ENCODE measurements around the gene HECW1. TPM values are rescaled to one million over a fixed set of nuclear protein-coding genes. Genes with fewer than 3 reads are reported as not detected.
"Not testable (repeated sequence)": the region's sequence is repeated elsewhere in the genome, so short reads cannot be mapped to it uniquely, and the experiment has no call there.

Gene HECW1
- total and polyA plus RNA-seq, 11 donors = 0.23 TPM; not detected in 10

GRCh38 chr7:43482679-43483252 lies 370.3 kb downstream of the HECW1 start:
- intact Hi-C loops (cut with DNase I) = no loop called here
- Histone ChIP-seq H3K27ac (no peak overlapping the region), H3K27me3 (no peaks in the 10 kb centered on the region), H3K9me3 (no peaks in the 10 kb centered on the region), H3K4me3 (no peak overlapping the region), H3K36me3 (no peaks in the 10 kb centered on the region), H3K4me1 (peaks cover 0 to 12% (median 0%) of the 10 kb centered on the region in 12 donors)
- ATAC-seq (no peak), DNase-seq (no peak)
- no peak for TF ChIP-seq POLR2A (IDR thresholded peaks at IDR 0.05)
- WGBS, 4 donors = 89 to 93% (median 91%) methylated on average over 5 of the region's 5 CpGs

GRCh38 chr7:43484678-43485395 lies 372.4 kb downstream of the HECW1 start:
- no peaks in the 10 kb centered on the region for H3K27me3 ChIP-seq
- H3K27ac ChIP-seq = peak overlapping the region in 2 of 12 donors; percentile 33 to 38
- 30 to 43% (median 36%) methylated on average over 6 of the region's 6 CpGs for WGBS, 4 donors
- intact Hi-C loops (cut with DNase I) = no loop called here
- ATAC-seq (peak in 3 of 4 donors; percentile 32 to 81 (median 71)), DNase-seq (no peak)
- no peaks in the 10 kb centered on the region for H3K36me3 ChIP-seq
- TF ChIP-seq POLR2A (IDR thresholded peaks at IDR 0.05) (no peak), CTCF (IDR thresholded peaks at IDR 0.05) (no peak)
- no peak overlapping the region for H3K4me3 ChIP-seq
- H3K9me3 ChIP-seq = no peaks in the 10 kb centered on the region
- peaks cover 0 to 22% (median 11%) of the 10 kb centered on the region in 12 donors for H3K4me1 ChIP-seq

- Histone ChIP-seq H3K9me3 (no peaks in the 10 kb centered on the region), H3K27me3 (no peaks in the 10 kb centered on the region), H3K4me3 (no peak overlapping the region), H3K36me3 (no peaks in the 10 kb centered on the region), H3K4me1 (peaks cover 0 to 27% (median 14%) of the 10 kb centered on the region in 12 donors), H3K27ac (no peak overlapping the region)
- intact Hi-C loops (cut with DNase I) = no loop called here
- ATAC-seq (no peak), DNase-seq (no peak)
- WGBS, 4 donors = 94 to 98% (median 98%) methylated on average over 2 of the region's 2 CpGs
- TF ChIP-seq POLR2A (IDR thresholded peaks at IDR 0.05) = no peak
- no peak for TF ChIP-seq CTCF (IDR thresholded peaks at IDR 0.05)
Measured at GRCh38 chr7:43485580-43485979, 373.1 kb downstream of the HECW1 start.

GRCh38 chr7:43486008-43486407 lies 373.6 kb downstream of the HECW1 start:
- H3K27me3 ChIP-seq; ATAC-seq; H3K9me3 ChIP-seq; H3K27ac ChIP-seq; intact Hi-C loops (cut with DNase I); H3K36me3 ChIP-seq; DNase-seq; H3K4me3 ChIP-seq: not testable (repeated sequence)
- WGBS, 4 donors = 86 to 96% (median 95%) methylated on average over 5 of the region's 5 CpGs
- peaks cover 0 to 27% (median 14%) of the 10 kb centered on the region in 12 donors for H3K4me1 ChIP-seq

- no peak overlapping the region for H3K27ac ChIP-seq
- intact Hi-C loops (cut with DNase I) = no loop called here
- ATAC-seq = no peak
- H3K36me3 ChIP-seq = no peaks in the 10 kb centered on the region
- peaks cover 0 to 27% (median 14%) of the 10 kb centered on the region in 12 donors for H3K4me1 ChIP-seq
- no peak for DNase-seq
- WGBS, 4 donors = 79 to 91% (median 89%) methylated on average over 3 of the region's 3 CpGs
- no peak for TF ChIP-seq CTCF (IDR thresholded peaks at IDR 0.05)
- no peak for TF ChIP-seq POLR2A (IDR thresholded peaks at IDR 0.05)
- H3K27me3 ChIP-seq = no peaks in the 10 kb centered on the region
- no peak overlapping the region for H3K4me3 ChIP-seq
- no peaks in the 10 kb centered on the region for H3K9me3 ChIP-seq
Measured at GRCh38 chr7:43486634-43487033, 374.2 kb downstream of the HECW1 start.

All from heart left ventricle (tissue), 16 donors.